ENCODE measurements around the gene MAN1B1. TPM values are rescaled to one million over a fixed set of nuclear protein-coding genes. Genes with fewer than 3 reads are reported as not detected.
"Not testable (repeated sequence)": the region's sequence is repeated elsewhere in the genome, so short reads cannot be mapped to it uniquely, and the experiment has no call there.

The MAN1B1 gene
- total and polyA plus RNA-seq, 2 donors (not counting 1 experiment from before 2014, with no cell fraction given) = 45.5 to 96.6 TPM

DNA sequence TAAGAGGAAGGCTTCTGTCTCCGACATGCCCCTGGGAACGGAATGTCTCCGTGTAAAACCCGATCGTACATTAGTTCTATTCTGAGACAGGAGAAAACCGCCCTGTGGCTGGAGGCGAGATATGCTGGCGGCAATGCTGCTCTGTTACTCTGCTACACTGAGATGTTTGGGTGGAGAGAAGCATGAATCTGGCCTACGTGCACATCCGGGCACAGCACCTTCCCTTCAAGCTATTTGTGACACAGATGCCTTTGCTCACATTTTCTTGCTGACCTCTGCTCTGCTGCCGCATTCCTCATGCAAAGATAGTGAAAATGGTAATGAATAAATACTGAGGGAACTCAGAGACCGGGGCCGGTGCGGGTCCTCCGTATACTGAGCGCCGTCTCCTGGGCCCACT lies 29.9 kb downstream of the MAN1B1 start:
- peaks cover 3% of the 10 kb centered on the region for H3K36me3 ChIP-seq (ENCODE audit: control insufficient read depth, insufficient read depth, low read length)
- no peaks in the 10 kb centered on the region for H3K79me2 ChIP-seq (ENCODE audit: control insufficient read depth, insufficient read depth, low read length)
- DNase-seq (ENCODE audit: low read depth in 2 of 2) = no peak
- H2AFZ ChIP-seq (ENCODE audit: low read length) = no peak overlapping the region
- H4K20me1 ChIP-seq (ENCODE audit: control insufficient read depth, extremely low read depth, insufficient read depth, low read length) = no peaks in the 10 kb centered on the region
- no peak overlapping the region for H3K4me2 ChIP-seq (ENCODE audit: extremely low read depth, insufficient read depth, low read length)
- H3K9me3 ChIP-seq (ENCODE audit: control insufficient read depth, insufficient read depth, low read depth, low read length) = no peaks in the 10 kb centered on the region
- TF ChIP-seq CTCF (conservative IDR thresholded peaks at IDR 0.05 in 1 of 2, IDR thresholded peaks at IDR 0.05 in 1 of 2; ENCODE audit: low read depth in 1 of 2, low read length in 2 of 2) = no peak
- TF ChIP-seq EZH2 (IDR thresholded peaks at IDR 0.05; ENCODE audit: low read length, missing control alignments) = no peak
- no peak overlapping the region for H3K27ac ChIP-seq (ENCODE audit: insufficient read depth, low read length)
- no peak overlapping the region for H3K4me3 ChIP-seq (replicated peaks in 1 of 4; ENCODE audit: control extremely low read depth in 1 of 4, insufficient read depth in 1 of 4, low read depth in 3 of 4, low read length in 4 of 4)
- H3K4me1 ChIP-seq (ENCODE audit: control insufficient read depth, extremely low read depth, insufficient read depth, low read length) = no peaks in the 10 kb centered on the region
- no peak overlapping the region for H3K9ac ChIP-seq (ENCODE audit: insufficient read depth, low read length)
- no peaks in the 10 kb centered on the region for H3K27me3 ChIP-seq (ENCODE audit: control insufficient read depth, insufficient read depth, low read length)

- Histone ChIP-seq H2AFZ (ENCODE audit: low read length) (no peak overlapping the region), H3K4me3 (replicated peaks in 1 of 4; ENCODE audit: control extremely low read depth in 1 of 4, insufficient read depth in 1 of 4, low read depth in 3 of 4, low read length in 4 of 4) (no peak overlapping the region), H3K36me3 (ENCODE audit: control insufficient read depth, insufficient read depth, low read length) (peaks cover 3% of the 10 kb centered on the region), H3K27ac (ENCODE audit: insufficient read depth, low read length) (no peak overlapping the region), H3K4me2 (ENCODE audit: extremely low read depth, insufficient read depth, low read length) (no peak overlapping the region), H3K79me2 (ENCODE audit: control insufficient read depth, insufficient read depth, low read length) (no peaks in the 10 kb centered on the region), H3K4me1 (ENCODE audit: control insufficient read depth, extremely low read depth, insufficient read depth, low read length) (no peaks in the 10 kb centered on the region), H3K27me3 (ENCODE audit: control insufficient read depth, insufficient read depth, low read length) (no peaks in the 10 kb centered on the region), H3K9ac (ENCODE audit: insufficient read depth, low read length) (no peak overlapping the region), H3K9me3 (ENCODE audit: control insufficient read depth, insufficient read depth, low read depth, low read length) (no peaks in the 10 kb centered on the region), H4K20me1 (ENCODE audit: control insufficient read depth, extremely low read depth, insufficient read depth, low read length) (no peaks in the 10 kb centered on the region)
- DNase-seq (ENCODE audit: low read depth in 2 of 2) = no peak
- no peak for TF ChIP-seq EZH2 (IDR thresholded peaks at IDR 0.05; ENCODE audit: low read length, missing control alignments)
- no peak for TF ChIP-seq CTCF (conservative IDR thresholded peaks at IDR 0.05 in 1 of 2, IDR thresholded peaks at IDR 0.05 in 1 of 2; ENCODE audit: low read depth in 1 of 2, low read length in 2 of 2)
Observed at GRCh38 chr9:137117269-137117731, 30.5 kb downstream of the MAN1B1 start.

DNA sequence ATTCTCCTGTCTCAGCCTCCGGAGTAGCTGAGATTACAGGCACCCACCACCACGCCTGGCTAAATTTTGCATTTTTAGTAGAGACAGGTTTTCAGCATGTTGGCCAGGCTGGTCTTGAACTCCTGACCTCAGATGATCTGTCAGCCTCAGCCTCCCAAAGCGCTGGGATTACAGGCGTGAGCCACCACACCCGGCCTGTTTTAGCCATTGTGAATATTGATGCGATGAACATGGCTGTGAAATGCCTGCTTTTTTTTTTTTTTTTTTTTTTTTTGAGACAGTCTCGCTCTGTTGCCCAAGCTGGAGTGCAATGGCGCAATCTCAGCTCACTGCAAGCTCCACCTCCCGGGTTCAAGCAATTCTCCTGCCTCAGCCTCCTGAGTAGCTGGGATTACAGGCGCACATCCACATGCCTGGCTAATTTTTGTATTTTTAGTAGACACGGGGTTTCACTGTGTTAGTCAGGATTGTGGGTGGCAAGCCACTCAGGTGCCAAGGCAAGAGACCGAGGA lies 31.4 kb downstream of the MAN1B1 start:
- H3K4me2 ChIP-seq (ENCODE audit: extremely low read depth, insufficient read depth, low read length); H3K9me3 ChIP-seq (ENCODE audit: control insufficient read depth, insufficient read depth, low read depth, low read length); H3K36me3 ChIP-seq (ENCODE audit: control insufficient read depth, insufficient read depth, low read length); H2AFZ ChIP-seq (ENCODE audit: low read length); H3K9ac ChIP-seq (ENCODE audit: insufficient read depth, low read length); H3K79me2 ChIP-seq (ENCODE audit: control insufficient read depth, insufficient read depth, low read length); H3K27ac ChIP-seq (ENCODE audit: insufficient read depth, low read length); H4K20me1 ChIP-seq (ENCODE audit: control insufficient read depth, extremely low read depth, insufficient read depth, low read length); H3K4me1 ChIP-seq (ENCODE audit: control insufficient read depth, extremely low read depth, insufficient read depth, low read length); DNase-seq (ENCODE audit: low read depth in 2 of 2); H3K4me3 ChIP-seq (replicated peaks in 1 of 4; ENCODE audit: control extremely low read depth in 1 of 4, insufficient read depth in 1 of 4, low read depth in 3 of 4, low read length in 4 of 4); H3K27me3 ChIP-seq (ENCODE audit: control insufficient read depth, insufficient read depth, low read length): not testable (repeated sequence)

DNA sequence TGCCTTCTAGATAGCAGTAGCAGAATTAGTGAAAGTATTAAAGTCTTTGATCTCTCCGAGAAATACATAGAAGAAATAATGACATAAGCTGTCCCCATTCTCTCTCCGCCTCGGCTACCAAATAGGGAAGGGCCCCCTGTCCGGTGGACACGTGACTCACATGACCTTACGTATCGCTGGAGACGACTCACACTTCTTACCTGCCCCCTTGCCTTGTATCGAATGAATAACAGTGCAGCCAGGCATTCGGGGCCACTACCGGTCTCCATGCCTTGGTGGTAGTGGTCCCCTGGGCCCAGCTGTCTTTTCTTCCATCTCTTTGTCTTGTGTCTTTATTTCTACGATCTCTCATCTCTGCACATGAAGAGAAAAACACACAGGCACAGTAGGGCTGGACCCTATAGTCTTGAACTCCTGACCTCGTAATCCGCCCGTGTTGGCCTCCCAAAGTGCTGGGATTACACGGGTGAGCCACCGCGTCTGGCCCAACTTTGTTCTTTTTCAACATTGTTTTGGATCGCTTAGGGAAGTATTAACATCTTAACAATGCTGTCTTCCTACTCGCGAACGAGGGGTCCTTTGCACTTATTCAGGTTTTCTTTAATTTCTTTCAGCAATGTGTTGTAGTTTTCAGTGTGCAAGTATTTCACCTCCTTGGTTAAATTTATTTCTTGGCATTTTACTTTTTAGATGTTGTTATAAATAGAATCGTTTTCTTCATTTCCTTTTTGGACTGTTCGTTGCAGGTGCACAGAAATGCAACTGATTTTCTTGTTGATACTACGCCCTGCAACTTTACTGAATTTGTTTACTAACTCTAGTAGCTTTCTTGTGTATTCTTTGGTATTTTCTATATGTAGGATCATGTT lies 35.4 kb downstream of the MAN1B1 start:
- H3K4me1 ChIP-seq (ENCODE audit: control insufficient read depth, extremely low read depth, insufficient read depth, low read length); H3K9ac ChIP-seq (ENCODE audit: insufficient read depth, low read length): not testable (repeated sequence)

DNA sequence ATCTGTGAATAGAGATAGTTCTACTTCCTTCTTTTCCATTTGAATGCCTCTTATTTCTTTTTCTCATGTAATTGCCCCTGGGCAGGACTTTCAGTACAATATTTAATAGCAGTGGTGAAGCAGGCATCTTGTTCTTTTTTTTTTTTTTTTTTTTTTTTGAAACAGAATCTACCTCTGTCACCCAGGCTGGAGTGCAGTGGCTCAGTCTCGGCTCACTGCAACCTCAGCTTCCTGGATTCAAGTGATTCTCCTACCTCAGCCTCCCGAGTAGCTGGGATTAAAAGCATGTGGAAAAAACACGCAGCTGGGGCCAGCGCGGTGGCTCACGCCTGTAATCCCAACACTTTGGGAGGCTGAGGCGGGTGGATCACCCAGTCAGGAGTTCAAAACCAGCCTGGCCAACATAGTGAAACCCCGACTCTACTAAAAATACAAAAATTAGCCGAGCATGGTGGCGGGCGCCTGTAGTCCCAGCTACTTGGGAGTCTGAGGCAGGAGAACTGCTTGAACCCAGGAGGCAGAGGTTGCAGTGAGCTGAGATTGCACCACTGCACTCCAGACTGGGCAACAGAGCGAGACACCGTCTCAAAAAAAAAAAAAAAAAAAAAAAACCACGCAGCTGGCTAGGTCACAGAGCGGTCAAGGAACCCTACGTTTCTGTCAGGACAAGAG lies 36.1 kb downstream of the MAN1B1 start:
- not testable (repeated sequence) for H3K4me1 ChIP-seq (ENCODE audit: control insufficient read depth, extremely low read depth, insufficient read depth, low read length); H3K36me3 ChIP-seq (ENCODE audit: control insufficient read depth, insufficient read depth, low read length); H3K9ac ChIP-seq (ENCODE audit: insufficient read depth, low read length); H4K20me1 ChIP-seq (ENCODE audit: control insufficient read depth, extremely low read depth, insufficient read depth, low read length); H3K27me3 ChIP-seq (ENCODE audit: control insufficient read depth, insufficient read depth, low read length); DNase-seq (ENCODE audit: low read depth in 2 of 2); H3K27ac ChIP-seq (ENCODE audit: insufficient read depth, low read length); H3K4me3 ChIP-seq (replicated peaks in 1 of 4; ENCODE audit: control extremely low read depth in 1 of 4, insufficient read depth in 1 of 4, low read depth in 3 of 4, low read length in 4 of 4); H3K79me2 ChIP-seq (ENCODE audit: control insufficient read depth, insufficient read depth, low read length); H2AFZ ChIP-seq (ENCODE audit: low read length); H3K4me2 ChIP-seq (ENCODE audit: extremely low read depth, insufficient read depth, low read length); H3K9me3 ChIP-seq (ENCODE audit: control insufficient read depth, insufficient read depth, low read depth, low read length)

More for the DNA sequence above, 35.4 kb downstream of the MAN1B1 start:
- H4K20me1 ChIP-seq (ENCODE audit: control insufficient read depth, extremely low read depth, insufficient read depth, low read length); H3K4me2 ChIP-seq (ENCODE audit: extremely low read depth, insufficient read depth, low read length); H3K79me2 ChIP-seq (ENCODE audit: control insufficient read depth, insufficient read depth, low read length); H3K9me3 ChIP-seq (ENCODE audit: control insufficient read depth, insufficient read depth, low read depth, low read length); H3K27me3 ChIP-seq (ENCODE audit: control insufficient read depth, insufficient read depth, low read length); H2AFZ ChIP-seq (ENCODE audit: low read length); DNase-seq (ENCODE audit: low read depth in 2 of 2); H3K27ac ChIP-seq (ENCODE audit: insufficient read depth, low read length); H3K4me3 ChIP-seq (replicated peaks in 1 of 4; ENCODE audit: control extremely low read depth in 1 of 4, insufficient read depth in 1 of 4, low read depth in 3 of 4, low read length in 4 of 4); H3K36me3 ChIP-seq (ENCODE audit: control insufficient read depth, insufficient read depth, low read length): not testable (repeated sequence)

All from fibroblast of lung (primary cell).